GM23338 (cell line): ENCODE measurements around the gene ZNF628. TPM values are rescaled to one million over a fixed set of nuclear protein-coding genes. Genes with fewer than 3 reads are reported as not detected.

Source experiments
- ATAC-seq: fragments of 200-7000 bp; cut with Tn5 transposase; 3 replicates; pipeline ENCODE4 v1.9.1; 2020
- DNase-seq: peaks from one replicate; pipeline ENCODE4 v3.0.0-alpha.2; 2015; ENCODE audit warnings: low spot score
- H2AFZ ChIP-seq: fragments of 200-600 bp; sonication (generic); 2 replicates; pipeline ENCODE4 v1.8.0; 2016; ENCODE audit warnings: antibody characterized with exemption, mild to moderate bottlenecking, moderate library complexity
- H3F3A ChIP-seq: fragments of 200-600 bp; sonication (generic); replicated peaks from 2 replicates; pipeline ENCODE4 v1.8.0; 2017; ENCODE audit warnings: antibody characterized with exemption, mixed run types, low read depth
- H3K27ac ChIP-seq: fragments of 200-600 bp; sonication (generic); 2 replicates; pipeline ENCODE4 v1.6.1; 2016; ENCODE audit warnings: low read depth
- H3K27me3 ChIP-seq: fragments of 200-600 bp; sonication (generic); 2 replicates; pipeline ENCODE4 v1.8.0; 2016; ENCODE audit warnings: mild to moderate bottlenecking, mixed run types, moderate library complexity; ENCODE audit not compliant: insufficient read depth
- H3K36me3 ChIP-seq: fragments of 200-600 bp; sonication (generic); 2 replicates; pipeline ENCODE4 v1.8.0; 2016; ENCODE audit warnings: mild to moderate bottlenecking; ENCODE audit not compliant: insufficient read depth
- H3K4me1 ChIP-seq: fragments of 200-600 bp; sonication (generic); 2 replicates; pipeline ENCODE4 v1.8.0; 2016; ENCODE audit warnings: mild to moderate bottlenecking, moderate library complexity; ENCODE audit not compliant: insufficient read depth
- H3K4me2 ChIP-seq: fragments of 200-600 bp; sonication (generic); 2 replicates; pipeline ENCODE4 v1.7.1; 2017; ENCODE audit warnings: mixed run types
- H3K4me3 ChIP-seq: fragments of 200-600 bp; sonication (generic); 2 replicates; pipeline ENCODE4 v1.6.1; 2016; ENCODE audit warnings: mixed run types
- H3K79me2 ChIP-seq: fragments of 200-600 bp; sonication (generic); replicated peaks from 2 replicates; pipeline ENCODE4 v1.8.0; 2017; ENCODE audit warnings: mild to moderate bottlenecking; ENCODE audit not compliant: insufficient read depth
- H3K9me2 ChIP-seq: fragments of 200-600 bp; sonication (generic); 2 replicates; pipeline ENCODE4 v1.8.0; 2017; ENCODE audit not compliant: insufficient read depth
- H4K20me1 ChIP-seq: fragments of 200-600 bp; sonication (generic); replicated peaks from 2 replicates; pipeline ENCODE4 v1.8.0; 2017; ENCODE audit warnings: mild to moderate bottlenecking; ENCODE audit not compliant: insufficient read depth
- H3K27ac Mint-ChIP-seq: 2 replicates; pipeline ENCODE4 v1.8.0; 2020; ENCODE audit warnings: inconsistent platforms, mild to moderate bottlenecking, moderate library complexity, mixed read lengths
- H3K27me3 Mint-ChIP-seq: 3 replicates; pipeline ENCODE4 v1.8.0; 2022; ENCODE audit warnings: low read depth, mild to moderate bottlenecking, moderate library complexity, mixed read lengths, inconsistent platforms; ENCODE audit not compliant: insufficient read depth, poor library complexity
- H3K36me3 Mint-ChIP-seq: 3 replicates; pipeline ENCODE4 v1.8.0; 2021; ENCODE audit warnings: low read depth, mild to moderate bottlenecking, inconsistent platforms, moderate library complexity, mixed read lengths
- H3K4me1 Mint-ChIP-seq: 3 replicates; pipeline ENCODE4 v1.8.0; 2020; ENCODE audit warnings: mild to moderate bottlenecking, inconsistent platforms, mixed read lengths
- H3K4me3 Mint-ChIP-seq: 3 replicates; pipeline ENCODE4 v1.8.0; 2021; ENCODE audit warnings: moderate library complexity, mild to moderate bottlenecking, inconsistent platforms, mixed read lengths
- H3K9me3 Mint-ChIP-seq: 3 replicates; pipeline ENCODE4 v1.8.0; 2020; ENCODE audit warnings: moderate library complexity, mild to moderate bottlenecking, inconsistent platforms, mixed read lengths
- EZH2 ChIP-seq: fragments of 200-600 bp; sonication (generic); IDR thresholded peaks from one replicate; pipeline ENCODE4 v1.8.0; 2017; ENCODE audit warnings: antibody characterized with exemption, mild to moderate bottlenecking, low read depth; ENCODE audit not compliant: unreplicated experiment
- EZH2phosphoT487 ChIP-seq: fragments of 200-600 bp; sonication (generic); IDR thresholded peaks from one replicate; pipeline ENCODE4 v1.8.1; 2018; ENCODE audit warnings: antibody characterized with exemption; ENCODE audit not compliant: unreplicated experiment
- JUNB ChIP-seq: IDR thresholded peaks from one replicate; pipeline ENCODE4 v1.6.1; 2016; ENCODE audit warnings: antibody characterized with exemption; ENCODE audit not compliant: unreplicated experiment
- NANOG ChIP-seq: IDR thresholded peaks from 2 replicates; pipeline ENCODE4 v1.6.1; 2016; ENCODE audit warnings: antibody characterized with exemption, borderline replicate concordance
- polyA plus RNA-seq: library from polyadenylated mRNA; unstranded; fragments of >200 nt; fragmentation: Nextera tagmentation; extraction: Ambion mirVana; gene quantifications from 2 replicates; pipeline ENCODE4 v1.2.1, GENCODE V29; 2016
- total RNA-seq: library from RNA; depleted of rRNA; stranded (reverse); fragments of >200 nt; shearing (Covaris generic); gene quantifications from 2 replicates; pipeline ENCODE4 v1.2.3, GENCODE V29; 2014
- TF ChIP-seq, protein P1 (sequence below), 2 experiments: fragments of 200-600 bp in 1 of 2; sonication (generic) in 1 of 2; conservative IDR thresholded peaks; 2 replicates each; pipeline versions ENCODE4 v1.5.1 to v1.6.1; 2016 to 2017; ENCODE audit warnings: antibody characterized with exemption in 2 of 2, low read depth in 2 of 2, mild to moderate bottlenecking in 2 of 2, moderate library complexity in 1 of 2
- TF ChIP-seq, protein P2 (sequence below): IDR thresholded peaks from 2 replicates; pipeline ENCODE4 v1.6.1; 2016; ENCODE audit warnings: antibody characterized with exemption

Gene ZNF628
- total and polyA plus RNA-seq, 2 experiments from 2014 or later = 4.9 to 10.7 TPM

DNA sequence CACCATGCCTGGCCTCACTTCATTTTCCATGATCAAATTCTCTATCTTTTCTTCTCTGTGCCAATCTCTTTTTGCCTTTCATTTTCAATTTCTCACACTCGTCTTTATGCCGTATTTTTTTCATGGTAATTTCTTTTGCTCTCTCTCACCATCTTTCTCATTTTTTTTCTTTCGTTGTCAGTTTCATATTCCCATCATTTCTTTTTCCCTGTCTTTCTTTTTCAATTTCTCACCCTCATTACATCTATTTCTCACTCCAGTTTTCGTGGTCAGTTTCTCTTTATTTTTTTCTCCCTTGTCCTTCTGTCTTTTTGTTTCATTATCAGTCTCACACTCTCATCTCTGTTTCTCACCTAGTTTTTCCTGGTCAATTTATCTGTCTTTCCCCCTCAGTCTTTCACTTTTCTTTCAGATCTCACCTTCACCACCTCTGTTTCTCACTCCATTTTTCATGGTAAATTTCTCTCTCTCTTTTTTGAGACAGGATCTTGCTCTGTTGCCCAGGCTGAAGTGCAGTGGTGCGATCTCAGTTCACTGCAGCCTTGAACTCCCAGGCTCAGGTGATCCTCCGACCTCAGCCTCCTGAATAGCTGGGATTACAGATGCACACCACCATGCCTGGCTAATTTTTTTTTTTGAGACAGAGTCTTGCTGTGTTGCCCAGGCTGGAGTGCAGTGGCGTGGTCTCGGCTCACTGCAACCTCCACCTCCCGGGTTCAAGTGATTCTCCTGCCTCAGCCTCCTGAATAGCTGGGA is 26.0 kb downstream of the ZNF628 start:
- Mint-ChIP-seq H3K36me3 (peaks cover 15% of the 10 kb centered on the region), H3K27ac (no peak overlapping the region), H3K4me3 (no peak overlapping the region; the same call in 2 of the 3 replicates), H3K9me3 (peaks cover 21% of the 10 kb centered on the region), H3K27me3 (peaks cover 37% of the 10 kb centered on the region), H3K4me1 (no peaks in the 10 kb centered on the region)
- H4K20me1 ChIP-seq = no peaks in the 10 kb centered on the region
- no peak overlapping the region for H3K4me3 ChIP-seq
- H3K4me2 ChIP-seq = no peak overlapping the region
- DNase-seq (no peak), ATAC-seq (no peak)
- no peaks in the 10 kb centered on the region for H3K9me2 ChIP-seq
- no peak for TF ChIP-seq EZH2phosphoT487
- H3K27ac ChIP-seq = no peak overlapping the region
- no peaks in the 10 kb centered on the region for H3K79me2 ChIP-seq
- no peaks in the 10 kb centered on the region for H3F3A ChIP-seq
- H3K36me3 ChIP-seq = no peaks in the 10 kb centered on the region
- H2AFZ ChIP-seq = no peak overlapping the region
- H3K4me1 ChIP-seq = no peaks in the 10 kb centered on the region
- H3K27me3 ChIP-seq = peaks cover 32% of the 10 kb centered on the region

- no peaks in the 10 kb centered on the region for H3F3A ChIP-seq
- no peak overlapping the region for H3K27ac Mint-ChIP-seq
- H3K9me3 Mint-ChIP-seq = peaks cover 21% of the 10 kb centered on the region
- H3K9me2 ChIP-seq = no peaks in the 10 kb centered on the region
- ATAC-seq (no peak), DNase-seq (no peak)
- H3K4me2 ChIP-seq = no peak overlapping the region
- no peak overlapping the region for H3K27ac ChIP-seq
- no peaks in the 10 kb centered on the region for H3K36me3 ChIP-seq
- no peaks in the 10 kb centered on the region for H3K79me2 ChIP-seq
- H3K4me1 ChIP-seq = no peaks in the 10 kb centered on the region
- H3K4me3 Mint-ChIP-seq = no peak overlapping the region; the same call in 2 of the 3 replicates
- H4K20me1 ChIP-seq = no peaks in the 10 kb centered on the region
- peaks cover 32% of the 10 kb centered on the region for H3K27me3 ChIP-seq
- H3K4me1 Mint-ChIP-seq = no peaks in the 10 kb centered on the region
- peaks cover 15% of the 10 kb centered on the region for H3K36me3 Mint-ChIP-seq
- no peak for TF ChIP-seq JUNB
- no peak for TF ChIP-seq EZH2
- no peak for TF ChIP-seq NANOG
- no peak for TF ChIP-seq EZH2phosphoT487
- TF ChIP-seq, protein P1, sequence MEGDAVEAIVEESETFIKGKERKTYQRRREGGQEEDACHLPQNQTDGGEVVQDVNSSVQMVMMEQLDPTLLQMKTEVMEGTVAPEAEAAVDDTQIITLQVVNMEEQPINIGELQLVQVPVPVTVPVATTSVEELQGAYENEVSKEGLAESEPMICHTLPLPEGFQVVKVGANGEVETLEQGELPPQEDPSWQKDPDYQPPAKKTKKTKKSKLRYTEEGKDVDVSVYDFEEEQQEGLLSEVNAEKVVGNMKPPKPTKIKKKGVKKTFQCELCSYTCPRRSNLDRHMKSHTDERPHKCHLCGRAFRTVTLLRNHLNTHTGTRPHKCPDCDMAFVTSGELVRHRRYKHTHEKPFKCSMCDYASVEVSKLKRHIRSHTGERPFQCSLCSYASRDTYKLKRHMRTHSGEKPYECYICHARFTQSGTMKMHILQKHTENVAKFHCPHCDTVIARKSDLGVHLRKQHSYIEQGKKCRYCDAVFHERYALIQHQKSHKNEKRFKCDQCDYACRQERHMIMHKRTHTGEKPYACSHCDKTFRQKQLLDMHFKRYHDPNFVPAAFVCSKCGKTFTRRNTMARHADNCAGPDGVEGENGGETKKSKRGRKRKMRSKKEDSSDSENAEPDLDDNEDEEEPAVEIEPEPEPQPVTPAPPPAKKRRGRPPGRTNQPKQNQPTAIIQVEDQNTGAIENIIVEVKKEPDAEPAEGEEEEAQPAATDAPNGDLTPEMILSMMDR (conservative IDR thresholded peaks at IDR 0.05; ENCODE audit: low read depth in 2 of 2) = no peak
- TF ChIP-seq, protein P2, sequence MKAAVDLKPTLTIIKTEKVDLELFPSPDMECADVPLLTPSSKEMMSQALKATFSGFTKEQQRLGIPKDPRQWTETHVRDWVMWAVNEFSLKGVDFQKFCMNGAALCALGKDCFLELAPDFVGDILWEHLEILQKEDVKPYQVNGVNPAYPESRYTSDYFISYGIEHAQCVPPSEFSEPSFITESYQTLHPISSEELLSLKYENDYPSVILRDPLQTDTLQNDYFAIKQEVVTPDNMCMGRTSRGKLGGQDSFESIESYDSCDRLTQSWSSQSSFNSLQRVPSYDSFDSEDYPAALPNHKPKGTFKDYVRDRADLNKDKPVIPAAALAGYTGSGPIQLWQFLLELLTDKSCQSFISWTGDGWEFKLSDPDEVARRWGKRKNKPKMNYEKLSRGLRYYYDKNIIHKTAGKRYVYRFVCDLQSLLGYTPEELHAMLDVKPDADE = no peak
- no peak overlapping the region for H3K4me3 ChIP-seq
- peaks cover 41% of the 10 kb centered on the region for H3K27me3 Mint-ChIP-seq
- H2AFZ ChIP-seq = peak overlapping the region; percentile 96; the same call in 1 of the 2 replicates
Measured at GRCh38 chr19:55503157-55503501, 26.7 kb downstream of the ZNF628 start.
